Measurements from ENCODE around the gene RET.
"Not testable (repeated sequence)": the region's sequence is repeated elsewhere in the genome, so short reads cannot be mapped to it uniquely, and the experiment has no call there.

The RET gene

DNA sequence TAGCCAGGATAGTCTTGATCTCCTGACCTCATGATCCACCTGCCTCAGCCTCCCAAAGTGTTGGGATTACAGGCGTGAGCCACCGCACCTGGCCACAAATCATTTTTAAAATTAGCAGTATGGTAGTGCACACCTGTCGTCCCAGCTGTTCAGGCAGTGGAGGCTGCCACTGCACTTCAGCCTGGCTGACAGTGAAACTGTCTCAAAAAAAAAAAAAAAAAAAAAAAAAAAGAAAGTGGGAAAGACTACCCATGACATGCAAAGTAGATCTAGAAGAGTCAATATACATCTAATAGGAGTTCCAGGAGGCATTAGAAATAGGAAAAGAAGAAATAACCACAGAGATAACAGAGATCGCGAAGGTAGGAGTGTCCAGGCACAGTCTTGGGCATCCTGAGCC lies 64.6 kb downstream of the RET start:
- Histone ChIP-seq H3K27ac (no peak overlapping the region), H3K4me3 (no peak overlapping the region)
- DNase-seq (ENCODE audit: low spot score), result no peak
- TF ChIP-seq, protein P1, sequence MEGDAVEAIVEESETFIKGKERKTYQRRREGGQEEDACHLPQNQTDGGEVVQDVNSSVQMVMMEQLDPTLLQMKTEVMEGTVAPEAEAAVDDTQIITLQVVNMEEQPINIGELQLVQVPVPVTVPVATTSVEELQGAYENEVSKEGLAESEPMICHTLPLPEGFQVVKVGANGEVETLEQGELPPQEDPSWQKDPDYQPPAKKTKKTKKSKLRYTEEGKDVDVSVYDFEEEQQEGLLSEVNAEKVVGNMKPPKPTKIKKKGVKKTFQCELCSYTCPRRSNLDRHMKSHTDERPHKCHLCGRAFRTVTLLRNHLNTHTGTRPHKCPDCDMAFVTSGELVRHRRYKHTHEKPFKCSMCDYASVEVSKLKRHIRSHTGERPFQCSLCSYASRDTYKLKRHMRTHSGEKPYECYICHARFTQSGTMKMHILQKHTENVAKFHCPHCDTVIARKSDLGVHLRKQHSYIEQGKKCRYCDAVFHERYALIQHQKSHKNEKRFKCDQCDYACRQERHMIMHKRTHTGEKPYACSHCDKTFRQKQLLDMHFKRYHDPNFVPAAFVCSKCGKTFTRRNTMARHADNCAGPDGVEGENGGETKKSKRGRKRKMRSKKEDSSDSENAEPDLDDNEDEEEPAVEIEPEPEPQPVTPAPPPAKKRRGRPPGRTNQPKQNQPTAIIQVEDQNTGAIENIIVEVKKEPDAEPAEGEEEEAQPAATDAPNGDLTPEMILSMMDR (IDR thresholded peaks at IDR 0.05), result no peak

DNA sequence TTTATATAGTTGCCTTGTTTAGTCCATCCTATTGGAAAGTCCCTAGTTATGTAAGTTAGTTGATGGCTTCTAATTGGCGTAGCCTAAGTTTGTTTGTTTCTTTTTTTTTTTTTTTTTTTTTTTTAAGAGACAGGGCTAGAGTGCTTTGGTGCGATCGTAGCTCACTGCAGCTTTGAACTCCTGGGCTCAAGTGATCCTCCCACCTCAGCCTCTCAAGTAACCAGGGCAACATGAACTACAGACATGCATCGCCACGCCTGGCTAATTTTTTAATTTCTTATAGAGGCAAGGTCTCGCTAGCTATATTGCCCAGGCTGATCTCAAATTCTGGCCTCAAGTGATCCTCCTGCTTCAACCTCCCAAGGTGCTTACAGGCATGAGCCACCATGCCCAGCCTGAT lies 68.4 kb downstream of the RET start:
- TF ChIP-seq, protein P1 (IDR thresholded peaks at IDR 0.05), result no peak
- Histone ChIP-seq H3K27ac (no peak overlapping the region), H3K4me3 (no peak overlapping the region)
- DNase-seq (ENCODE audit: low spot score), result no peak

DNA sequence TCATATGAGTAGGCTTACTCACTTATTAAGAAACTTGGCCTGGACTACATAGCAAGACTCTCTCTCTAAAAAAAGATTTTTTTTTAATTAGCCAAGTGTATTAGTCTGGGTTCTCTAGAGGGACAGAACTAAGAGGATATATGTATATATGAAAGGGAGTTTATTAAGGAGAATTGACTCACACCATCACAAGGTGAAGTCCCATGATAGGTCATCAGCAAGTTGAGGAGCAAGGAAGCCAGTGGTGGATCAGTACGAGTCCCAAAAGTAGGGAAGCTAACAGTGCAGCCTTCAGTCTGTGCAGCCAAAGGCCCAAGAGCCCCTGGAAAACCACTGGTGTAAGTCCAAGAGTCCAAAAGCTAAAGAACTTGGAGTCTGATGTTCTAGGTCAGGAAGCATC lies 69.1 kb downstream of the RET start:
- H3K4me3 ChIP-seq; DNase-seq (ENCODE audit: low spot score); H3K27ac ChIP-seq: not testable (repeated sequence)

DNA sequence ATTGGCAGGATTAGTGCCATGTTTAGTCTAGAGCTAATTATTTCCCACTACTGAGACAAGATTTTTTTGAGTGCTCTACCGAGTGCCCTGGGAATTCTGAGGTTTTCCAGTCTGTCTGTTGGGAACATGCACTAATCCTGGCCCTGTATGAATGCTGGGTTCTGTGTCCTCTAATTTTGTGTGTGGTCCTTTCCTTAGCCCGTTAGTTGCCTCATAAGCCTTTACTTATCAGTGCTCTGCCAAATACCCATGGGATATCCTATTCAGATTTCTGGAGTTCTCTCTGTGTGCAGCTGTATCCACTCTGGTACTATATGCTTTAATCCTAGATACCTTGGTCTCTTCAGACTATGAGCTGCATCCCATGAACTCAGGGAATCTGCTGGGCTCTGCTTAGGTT lies 74.5 kb downstream of the RET start:
- no peak for DNase-seq (ENCODE audit: low spot score)
- H3K27ac ChIP-seq, result no peak overlapping the region
- TF ChIP-seq, protein P1 (IDR thresholded peaks at IDR 0.05), result no peak
- no peak overlapping the region for H3K4me3 ChIP-seq

DNA sequence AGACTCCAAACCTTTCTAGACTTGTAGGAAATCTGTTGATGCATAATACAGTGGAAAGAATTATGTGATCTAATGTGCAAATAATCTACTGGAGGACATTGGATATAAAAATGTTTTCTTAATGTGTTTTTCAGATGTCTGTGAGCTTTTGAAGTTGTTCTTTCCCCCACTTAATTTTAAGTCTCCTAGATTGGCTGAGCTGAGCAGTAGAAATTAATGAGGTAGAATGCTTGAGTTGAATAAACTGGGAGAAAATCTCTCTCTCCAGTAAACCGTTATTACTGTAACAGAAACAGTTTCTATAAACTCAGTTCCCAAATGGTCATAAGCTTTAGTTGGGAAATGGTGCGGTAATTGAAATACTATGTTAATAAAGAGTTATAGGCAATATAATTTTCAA lies 77.0 kb downstream of the RET start:
- Histone ChIP-seq H3K4me3 (no peak overlapping the region), H3K27ac (no peak overlapping the region)
- DNase-seq (ENCODE audit: low spot score), result no peak
- TF ChIP-seq, protein P1 (IDR thresholded peaks at IDR 0.05), result no peak

DNA sequence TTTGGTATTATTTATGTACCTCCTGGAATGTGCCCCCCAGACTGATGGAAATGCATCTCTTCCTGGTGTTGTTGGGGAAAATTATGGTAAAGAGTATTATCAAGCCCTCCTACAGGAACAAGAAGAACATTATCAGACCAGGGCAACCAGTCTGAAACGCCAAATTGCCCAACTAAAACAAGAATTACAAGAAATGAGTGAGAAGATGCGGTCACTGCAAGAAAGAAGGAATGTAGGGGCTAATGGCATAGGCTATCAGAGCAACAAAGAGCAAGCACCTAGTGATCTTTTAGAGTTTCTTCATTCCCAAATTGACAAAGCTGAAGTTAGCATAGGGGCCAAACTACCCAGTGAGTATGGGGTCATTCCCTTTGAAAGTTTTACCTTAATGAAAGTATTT lies 78.4 kb downstream of the RET start:
- Histone ChIP-seq H3K4me3 (no peak overlapping the region), H3K27ac (no peak overlapping the region)
- TF ChIP-seq, protein P1 (IDR thresholded peaks at IDR 0.05), result no peak
- no peak for DNase-seq (ENCODE audit: low spot score)

DNA sequence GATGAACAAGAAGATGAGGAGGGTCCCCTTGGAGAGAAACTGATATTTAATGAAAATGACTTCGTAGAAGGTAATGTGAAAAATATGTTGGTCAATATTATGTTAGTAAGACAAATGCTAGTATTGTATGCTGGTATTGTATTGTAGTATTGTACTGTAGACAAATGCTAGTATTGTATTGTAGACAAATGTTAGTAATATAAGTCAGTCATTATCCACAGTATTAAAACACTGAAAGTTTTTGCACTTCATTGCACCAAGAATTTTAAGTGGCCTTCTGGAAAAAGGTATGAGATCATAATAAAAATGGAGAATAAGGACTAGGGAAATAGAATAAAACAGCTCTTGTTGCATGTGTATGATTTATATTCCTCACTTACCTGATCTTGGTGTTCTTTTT lies 78.9 kb downstream of the RET start:
- no peak overlapping the region for H3K27ac ChIP-seq
- no peak for DNase-seq (ENCODE audit: low spot score)
- TF ChIP-seq, protein P1 (IDR thresholded peaks at IDR 0.05), result no peak

More for the DNA sequence above, 78.9 kb downstream of the RET start:
- H3K4me3 ChIP-seq, result no peak overlapping the region

Data from coronary artery (tissue), 2 donors.